Kidney (tissue), 14 donors: ENCODE measurements around the gene SMCO2. TPM values are rescaled to one million over a fixed set of nuclear protein-coding genes. Genes with fewer than 3 reads are reported as not detected.

Source experiments
- DNase-seq, 5 donors: peaks; one replicate each; pipeline ENCODE4 v3.0.0-alpha.2; 2013 to 2020
- FAIRE-seq: peaks from 2 replicates; lab custom pipeline; 2012; peaks lifted over from hg19 to GRCh38; lab: Jason Lieb, UNC
- H3K27ac ChIP-seq, 2 donors: one replicate each; pipeline ENCODE4 v1.7.0; 2013; ENCODE audit warnings: low read depth in 2 of 2, low read length in 2 of 2, inconsistent platforms in 1 of 2
- H3K27me3 ChIP-seq: one replicate; pipeline ENCODE4 v1.7.1; 2013; ENCODE audit warnings: low read length, inconsistent platforms; ENCODE audit not compliant: control insufficient read depth, insufficient read depth
- H3K36me3 ChIP-seq, 3 donors: one replicate each; pipeline versions ENCODE4 v1.7.0 to v1.7.1; 2013; ENCODE audit warnings: low read length in 3 of 3, control low read depth in 1 of 3, inconsistent platforms in 1 of 3; ENCODE audit not compliant: insufficient read depth in 3 of 3, control insufficient read depth in 2 of 3
- H3K4me1 ChIP-seq, 3 donors: one replicate each; pipeline versions ENCODE4 v1.7.0 to v1.7.1; 2013; ENCODE audit warnings: low read length in 3 of 3, inconsistent platforms in 1 of 3, low read depth in 1 of 3; ENCODE audit not compliant: control insufficient read depth in 2 of 3, insufficient read depth in 2 of 3
- H3K4me3 ChIP-seq, 3 donors: one replicate each; pipeline versions ENCODE4 v1.7.0 to v1.8.1; 2013; ENCODE audit warnings: low read length in 3 of 3, control low read depth in 1 of 3, inconsistent platforms in 1 of 3
- H3K9ac ChIP-seq, 3 donors: one replicate each; pipeline versions ENCODE4 v1.7.0 to v1.7.1; 2013; ENCODE audit warnings: low read length in 3 of 3, control low read depth in 1 of 3, inconsistent platforms in 1 of 3
- H3K9me3 ChIP-seq, 3 donors: one replicate each; pipeline versions ENCODE4 v1.7.0 to v1.7.1; 2013; ENCODE audit warnings: low read length in 3 of 3, control low read depth in 1 of 3, inconsistent platforms in 1 of 3; ENCODE audit not compliant: control insufficient read depth in 2 of 3, insufficient read depth in 1 of 3
- CTCF ChIP-seq: IDR thresholded peaks from 3 replicates; pipeline ENCODE4 v1.5.1; 2012; ENCODE audit warnings: mild to moderate bottlenecking, moderate library complexity, borderline replicate concordance; ENCODE audit not compliant: insufficient read depth; ENCODE audit errors: extremely low read depth
- intact Hi-C: fragments of 100-400 bp; cut with DNase I; formaldehyde crosslinking; loops from one replicate; pipeline ENCODE4 v1.11.1; 2022
- polyA plus RNA-seq: library from polyadenylated mRNA; stranded (reverse); fragments of 350-450 nt; fragmentation: Illumina TruSeq; extraction: RNeasy Lipid Tissue Mini Kit (QIAGEN cat#74804); gene quantifications from one replicate; pipeline ENCODE4 v1.2.3, GENCODE V29; 2014; ENCODE audit warnings: low read depth, low replicate concordance; ENCODE audit not compliant: insufficient read depth
- total RNA-seq: library from RNA; stranded (reverse); fragmentation: NEBNext Ultra II Directional; extraction: Animal tissue kit (Norgen Biotek cat#: 25700); gene quantifications from one replicate; pipeline ENCODE4 v1.2.1, GENCODE V29; 2021
- donor health status: control.
- donor health status: control.
- donor health status: control.
- donor health status: control.
- donor health status: control.
- donor health status: DM: yes; HTN: yes; CAD: no.
- donor health status: Normal renal cell carcinoma (clear cell type).

Gene SMCO2
- total and polyA plus RNA-seq, 2 donors from 2014 or later, result 0.38 TPM; not detected in 1

DNA sequence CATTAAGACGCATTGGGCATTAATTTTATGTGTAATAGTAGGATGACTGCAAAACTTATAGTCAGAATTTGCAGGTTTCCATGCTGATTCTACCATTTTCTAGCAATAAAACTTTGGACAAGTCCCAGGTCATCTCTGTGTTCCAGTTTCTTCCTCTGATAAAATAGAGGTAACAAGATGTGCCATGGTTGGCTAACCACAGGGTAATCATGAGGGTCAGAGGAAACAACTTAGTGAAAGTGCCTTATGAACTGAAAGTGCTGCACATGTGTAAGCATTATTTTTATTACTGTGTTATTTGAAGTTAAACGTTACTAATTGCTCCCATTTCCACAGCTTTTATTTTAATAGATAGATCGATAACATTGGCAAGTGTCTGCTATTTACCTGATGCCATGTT, 21.1 kb downstream of the SMCO2 start:
- no peak overlapping the region for H3K4me3 ChIP-seq
- DNase-seq (no peak), FAIRE-seq (no peak)
- H3K27ac ChIP-seq, result no peak overlapping the region
- no peaks in the 10 kb centered on the region for H3K9me3 ChIP-seq
- H3K4me1 ChIP-seq, result no peaks in the 10 kb centered on the region
- H3K36me3 ChIP-seq, result no peaks in the 10 kb centered on the region
- intact Hi-C loops, result no loop called here
- no peak for TF ChIP-seq CTCF
- no peak overlapping the region for H3K9ac ChIP-seq
- no peaks in the 10 kb centered on the region for H3K27me3 ChIP-seq

DNA sequence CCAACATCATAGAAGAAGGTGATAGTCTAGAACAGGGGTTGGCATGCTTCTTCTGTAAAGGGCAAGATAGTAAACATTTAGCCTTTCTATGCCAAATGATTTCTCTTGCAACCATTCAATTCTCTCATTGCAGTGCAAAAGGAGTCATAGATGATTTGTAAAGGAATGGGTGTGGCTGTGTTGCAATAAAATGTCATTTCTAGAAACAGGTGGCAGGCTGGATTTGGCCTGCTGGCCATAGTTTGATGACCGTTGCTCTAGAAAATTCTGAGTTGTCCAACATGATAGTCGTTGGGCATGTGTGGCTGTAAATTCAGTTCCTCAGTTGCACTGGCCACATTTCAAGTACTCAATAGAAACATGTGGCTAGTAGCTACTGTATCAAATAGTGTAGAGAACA, 21.7 kb downstream of the SMCO2 start:
- no peak overlapping the region for H3K9ac ChIP-seq
- H3K9me3 ChIP-seq, result no peaks in the 10 kb centered on the region
- no peaks in the 10 kb centered on the region for H3K27me3 ChIP-seq
- H3K4me3 ChIP-seq, result no peak overlapping the region
- TF ChIP-seq CTCF, result no peak
- no peak for DNase-seq
- no peak overlapping the region for H3K27ac ChIP-seq
- FAIRE-seq, result no peak
- H3K4me1 ChIP-seq, result no peaks in the 10 kb centered on the region
- no peaks in the 10 kb centered on the region for H3K36me3 ChIP-seq
- intact Hi-C loops, result no loop called here

DNA sequence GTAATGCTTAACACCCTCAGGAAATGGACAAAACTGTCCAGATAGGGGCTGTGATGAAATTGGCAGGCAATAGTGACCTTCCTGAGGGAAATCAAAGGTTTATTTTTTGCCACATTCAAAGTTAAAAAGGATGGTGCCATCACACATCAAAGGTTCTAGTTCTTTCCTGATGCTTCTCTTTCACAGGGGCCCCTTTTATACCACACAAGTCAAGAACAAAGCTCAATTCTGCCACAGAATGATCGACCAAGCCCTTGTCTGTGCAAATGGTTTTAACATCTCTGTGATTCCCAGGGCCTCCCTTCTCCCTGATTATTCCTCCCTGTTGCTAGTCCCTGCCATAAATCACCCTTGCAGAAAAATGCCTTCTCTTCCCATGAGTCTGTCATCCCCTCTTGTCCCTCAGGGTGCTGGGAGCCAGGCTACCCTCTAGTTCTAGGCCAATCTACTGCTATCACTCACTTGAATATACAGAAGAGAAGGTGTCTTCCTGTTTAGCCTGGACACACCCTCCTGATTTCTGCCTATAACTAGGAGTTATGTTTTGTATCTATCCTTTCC, 22.7 kb downstream of the SMCO2 start:
- FAIRE-seq (no peak), DNase-seq (no peak)
- no peak overlapping the region for H3K4me3 ChIP-seq
- H3K27me3 ChIP-seq, result no peaks in the 10 kb centered on the region
- intact Hi-C loops, result no loop called here
- no peak overlapping the region for H3K27ac ChIP-seq
- H3K9ac ChIP-seq, result no peak overlapping the region
- H3K4me1 ChIP-seq, result no peaks in the 10 kb centered on the region
- H3K36me3 ChIP-seq, result no peaks in the 10 kb centered on the region
- no peak for TF ChIP-seq CTCF
- no peaks in the 10 kb centered on the region for H3K9me3 ChIP-seq

DNA sequence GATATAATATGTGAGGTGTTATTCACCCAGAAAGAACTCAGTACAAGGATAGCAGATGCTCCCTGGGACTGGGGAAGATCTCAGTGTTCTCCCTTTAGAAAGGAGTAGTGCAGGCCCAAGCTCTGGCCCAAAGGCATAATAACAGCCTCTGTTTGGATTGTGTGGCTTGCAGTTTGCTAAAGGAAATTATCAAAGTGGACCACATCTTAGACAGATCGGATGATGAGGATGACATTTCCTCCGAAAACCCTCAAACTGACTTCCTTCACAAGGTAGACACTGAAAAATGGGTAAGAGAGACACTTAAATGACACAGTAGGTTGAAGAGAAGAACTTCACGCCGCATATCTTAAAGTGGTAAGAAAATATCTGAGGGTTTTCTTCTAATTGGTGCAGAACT, 26.1 kb downstream of the SMCO2 start:
- intact Hi-C loops, result no loop called here
- no peak for TF ChIP-seq CTCF
- no peak for DNase-seq
- H3K27ac ChIP-seq, result no peak overlapping the region
- H3K36me3 ChIP-seq, result no peaks in the 10 kb centered on the region
- no peak overlapping the region for H3K9ac ChIP-seq
- no peaks in the 10 kb centered on the region for H3K4me1 ChIP-seq
- H3K9me3 ChIP-seq, result peaks cover 0 to 17% (median 3%) of the 10 kb centered on the region in 3 donors
- FAIRE-seq, result no peak
- H3K27me3 ChIP-seq, result no peaks in the 10 kb centered on the region
- H3K4me3 ChIP-seq, result no peak overlapping the region
